Central memory CD4-positive, alpha-beta T cell (primary cell): ENCODE data around the gene NMRAL1.
A peak's percentile ranks its signal among the peaks of the same experiment; 100 is the strongest.

ENCODE experiments used
- DNase-seq: peaks from one replicate; pipeline ENCODE4 v3.0.0; 2022

NMRAL1 gene

DNA sequence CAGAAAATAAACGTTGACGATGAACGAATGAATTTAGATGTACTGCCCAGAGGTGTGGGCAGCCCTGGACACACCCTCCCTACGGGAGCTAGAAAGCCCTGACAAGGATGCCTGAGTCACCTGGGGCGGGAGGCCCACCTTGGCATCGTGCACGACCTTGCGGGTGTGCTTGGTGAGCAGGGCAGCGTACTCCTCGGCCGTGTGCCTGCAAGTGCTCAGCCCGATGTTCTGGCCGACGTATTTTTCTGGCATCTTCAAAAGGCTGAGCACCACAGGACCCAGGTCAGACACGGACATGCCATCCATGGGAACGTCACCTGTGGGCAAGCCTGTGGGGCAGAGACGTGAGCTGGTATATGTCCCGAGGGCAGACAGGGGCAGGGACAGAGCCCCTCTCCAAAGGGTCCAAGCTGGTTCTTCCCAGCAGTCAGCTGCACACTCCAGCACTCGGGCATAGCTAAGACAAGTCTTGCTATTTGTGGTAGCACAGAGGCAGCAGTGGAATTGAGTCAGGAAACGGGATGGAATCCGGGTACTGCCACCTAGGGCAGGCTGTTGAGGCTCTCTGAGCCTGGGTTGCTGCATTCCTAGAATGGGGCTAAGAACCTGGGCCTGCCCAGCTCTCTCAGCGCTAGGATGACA lies 10.8 kb downstream of the NMRAL1 start:
- DNase-seq, result no peak

DNA sequence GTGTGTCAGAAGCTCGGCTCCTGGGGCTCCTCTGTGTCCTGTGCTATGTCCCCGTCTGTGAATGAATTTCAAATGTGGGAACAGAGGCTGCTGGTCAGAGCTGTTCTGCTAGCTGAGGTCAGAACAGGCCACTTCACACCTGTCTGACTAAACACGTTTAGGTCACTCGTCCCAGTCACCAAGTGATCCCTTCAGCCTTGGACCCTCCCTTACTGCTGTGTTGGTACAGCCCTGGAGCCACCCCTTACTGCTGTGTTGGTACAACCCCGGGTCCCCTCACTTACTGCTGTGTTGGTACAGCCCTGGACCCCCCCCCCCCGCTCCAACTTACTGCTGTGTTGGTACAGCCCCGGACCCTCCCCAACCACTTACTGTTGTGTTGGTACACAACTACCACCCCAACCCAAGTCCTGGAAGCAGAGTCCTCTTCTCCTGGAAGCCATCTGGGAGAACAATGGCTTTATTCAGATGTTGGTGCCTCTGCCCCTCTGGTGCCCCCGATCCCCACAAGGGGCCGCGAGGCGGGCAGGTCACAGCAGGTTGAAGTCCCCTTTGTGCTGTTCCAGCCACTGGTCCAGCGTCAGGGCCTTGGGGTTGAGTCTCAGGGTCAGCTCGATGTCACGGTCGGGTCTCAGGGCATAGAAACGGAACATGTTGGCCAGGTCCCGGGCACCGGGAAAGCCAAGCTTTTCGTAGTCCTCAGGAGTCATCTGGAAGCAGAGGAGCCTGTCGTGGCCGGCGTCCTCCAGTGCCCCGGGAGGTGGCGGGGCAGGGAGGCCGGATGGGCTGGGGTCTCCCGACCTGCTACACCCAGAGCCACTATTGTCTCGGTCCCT lies 13.0 kb downstream of the NMRAL1 start:
- no peak for DNase-seq

DNA sequence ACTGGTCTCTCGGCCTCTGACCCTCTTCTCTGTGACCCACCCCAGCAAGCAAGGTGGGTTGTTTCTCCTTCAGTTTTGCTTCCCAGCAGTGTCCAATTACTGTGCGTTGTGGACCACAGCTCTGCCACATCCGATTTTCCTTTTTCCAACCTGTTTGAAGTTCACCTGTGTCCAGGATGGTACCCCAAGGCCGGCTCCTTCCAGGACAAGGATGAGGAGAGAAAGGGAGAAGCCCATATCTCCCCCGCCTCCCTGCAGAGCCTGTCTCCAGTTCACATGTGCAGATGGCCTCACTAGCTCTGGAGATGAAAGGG lies 13.5 kb downstream of the NMRAL1 start:
- no peak for DNase-seq

DNA sequence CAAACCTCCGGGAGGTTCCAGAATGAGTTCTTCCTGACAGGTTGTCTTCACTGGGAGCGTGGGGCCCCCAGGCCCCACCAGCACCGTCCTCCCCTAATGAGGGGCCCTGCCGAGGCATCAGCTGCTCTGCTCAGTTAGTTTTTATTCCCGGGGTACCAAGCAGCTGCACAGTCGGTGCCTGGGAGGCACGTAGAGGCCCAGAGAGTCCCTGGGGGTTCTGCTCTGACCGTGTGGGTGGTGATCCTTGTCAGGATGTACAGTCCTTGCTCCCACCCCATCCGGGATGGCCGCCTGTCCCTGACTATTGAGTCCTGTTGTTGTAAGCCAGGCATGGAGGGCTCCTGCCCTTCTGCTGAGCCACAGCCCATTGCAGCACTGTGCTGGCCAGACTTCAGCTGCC lies 18.5 kb downstream of the NMRAL1 start:
- DNase-seq, result no peak

DNA sequence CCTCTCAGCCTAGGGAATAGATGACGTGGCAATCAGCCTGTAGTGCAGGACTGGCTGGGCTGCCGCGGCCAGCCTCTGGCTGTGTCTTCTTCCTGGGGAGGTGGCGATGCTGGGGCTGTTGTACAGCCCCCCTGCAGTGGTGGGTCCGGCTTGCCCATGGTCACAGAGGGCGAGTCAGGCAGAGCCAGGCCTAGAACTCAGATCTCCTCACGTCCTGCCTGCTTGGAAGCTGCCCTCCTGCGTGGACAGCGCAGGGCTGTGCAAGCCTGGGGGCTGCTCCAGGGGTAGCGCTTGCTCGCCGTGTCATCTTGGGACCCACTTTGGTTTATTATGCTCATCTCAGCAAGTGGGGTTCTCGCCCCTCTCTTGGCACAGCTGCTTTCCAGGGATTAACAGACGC lies 19.3 kb downstream of the NMRAL1 start:
- DNase-seq, result no peak

DNA sequence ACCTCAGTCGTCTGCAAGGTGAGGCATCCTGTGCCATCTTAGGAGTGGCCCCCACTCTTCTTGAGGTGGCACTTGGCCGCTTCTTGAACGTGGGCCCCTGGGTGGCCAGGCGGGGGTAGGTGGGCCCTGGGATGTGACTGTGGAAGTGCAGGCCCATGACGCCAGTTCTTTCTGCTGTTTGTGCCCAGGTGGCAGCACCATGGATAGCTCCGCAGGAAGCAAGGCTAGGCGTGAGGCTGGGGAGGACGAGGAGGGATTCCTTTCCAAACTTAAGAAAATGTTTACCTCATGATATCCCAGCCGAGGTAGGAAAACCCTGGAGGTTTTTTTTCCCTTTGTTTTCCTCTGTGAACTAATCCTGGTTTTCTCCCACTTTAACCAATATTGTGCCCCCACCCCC lies 19.8 kb downstream of the NMRAL1 start:
- no peak for DNase-seq

DNA sequence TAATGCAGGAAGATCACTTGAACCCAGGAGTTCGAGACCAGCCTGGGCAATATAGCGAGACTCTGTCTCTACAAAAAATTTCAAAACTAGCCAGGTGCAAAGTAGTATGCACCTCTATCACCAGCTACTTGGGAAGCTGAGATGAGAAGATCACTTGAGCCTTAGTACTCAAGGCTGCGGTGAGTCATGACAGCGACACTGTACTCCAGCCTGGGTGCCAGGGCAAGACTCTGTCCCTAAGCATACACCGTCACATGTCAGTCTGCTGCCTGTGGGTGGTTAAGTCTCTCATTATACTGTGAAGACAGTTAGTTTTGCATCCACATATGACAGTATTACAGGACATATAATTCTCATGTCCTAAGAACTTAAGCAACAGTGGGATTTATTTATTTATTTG lies 21.8 kb downstream of the NMRAL1 start:
- DNase-seq, result no peak

DNA sequence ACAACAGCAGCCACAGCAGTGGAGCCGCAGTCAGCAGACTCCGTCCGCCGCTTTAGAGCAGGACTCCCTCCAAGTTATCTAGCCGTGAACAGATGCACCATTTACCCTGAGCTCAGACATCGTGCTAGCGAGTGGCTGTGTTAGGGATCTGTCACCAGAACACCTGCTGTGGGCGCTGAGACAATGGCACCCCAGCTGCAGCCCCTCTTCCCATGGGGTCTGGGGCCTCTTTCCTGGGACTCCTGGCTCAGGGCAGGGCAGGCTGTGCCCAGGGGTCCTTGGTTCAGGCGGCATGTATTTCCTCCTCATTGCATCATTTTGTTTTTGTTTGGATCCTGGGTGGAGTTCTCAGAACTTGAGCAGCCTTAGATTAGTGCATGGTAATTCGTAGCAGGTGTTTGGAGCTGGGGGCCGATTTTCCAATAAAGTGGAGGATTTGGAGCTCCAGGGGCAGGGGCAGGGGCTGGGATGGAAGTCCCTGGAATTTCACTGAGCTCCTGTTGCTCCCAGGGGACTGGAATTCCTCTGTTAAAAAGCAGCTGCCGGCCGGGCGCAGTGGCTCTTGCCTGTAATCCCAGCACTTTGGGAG lies 23.4 kb downstream of the NMRAL1 start:
- no peak for DNase-seq

DNA sequence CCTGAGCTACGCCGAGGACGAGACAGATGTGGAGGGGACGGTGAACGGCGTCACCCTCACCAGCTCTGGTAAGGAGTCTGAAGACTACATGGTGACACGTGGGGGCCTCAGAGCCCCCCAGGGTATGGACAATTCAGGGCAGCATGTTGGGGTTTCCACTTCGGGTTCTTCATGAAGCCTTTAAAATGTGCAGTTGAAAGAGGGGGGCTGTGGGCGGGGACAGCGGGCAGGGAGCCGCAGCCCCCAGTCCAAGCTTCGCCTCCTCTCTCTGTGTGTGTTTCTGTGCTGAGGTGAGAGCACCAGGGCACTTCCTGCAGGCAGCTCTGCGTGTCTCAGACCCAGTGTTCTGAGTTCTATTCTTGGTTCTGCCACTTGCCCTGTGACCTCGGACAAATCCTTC lies 24.0 kb downstream of the NMRAL1 start:
- no peak for DNase-seq

DNA sequence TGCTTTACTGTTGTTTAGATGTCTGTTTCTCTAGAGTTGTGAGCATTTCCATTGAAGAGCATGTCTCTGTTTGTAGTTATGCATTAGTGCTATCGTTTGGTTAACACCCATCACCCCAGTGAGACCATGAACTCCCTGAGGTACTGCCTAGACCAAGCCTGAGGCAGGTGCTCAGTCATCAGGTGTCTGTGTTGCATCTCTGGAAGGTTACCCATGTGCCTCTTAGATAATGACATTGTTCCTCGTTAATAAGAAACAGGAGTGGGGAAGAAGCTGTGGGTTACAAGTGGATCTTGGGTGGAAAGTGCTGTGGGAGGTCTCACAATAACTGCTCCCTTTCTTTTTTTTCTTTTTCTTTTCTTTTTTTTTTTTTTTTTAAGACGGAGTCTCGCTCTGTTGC lies 30.4 kb downstream of the NMRAL1 start:
- no peak for DNase-seq

DNA sequence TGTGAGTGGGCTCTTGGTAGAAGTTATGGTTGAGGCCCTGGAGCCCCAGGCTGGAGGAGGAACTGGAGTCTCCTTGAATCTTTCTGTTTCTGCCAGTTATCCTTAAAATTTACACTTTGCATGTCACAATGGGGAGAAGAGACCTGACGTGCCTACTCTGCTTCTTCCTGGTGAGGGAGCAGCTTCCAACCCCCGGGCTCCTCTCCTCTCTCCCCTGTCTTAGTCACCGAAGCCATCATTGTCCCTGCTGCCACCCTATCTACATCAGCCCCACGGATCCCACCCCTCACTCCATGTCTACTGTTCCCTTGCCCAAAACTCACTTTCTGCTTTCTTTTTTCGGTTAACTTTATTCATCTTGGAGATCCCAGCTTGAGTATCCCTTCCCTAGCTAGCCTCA lies 31.2 kb downstream of the NMRAL1 start:
- DNase-seq, result no peak

DNA sequence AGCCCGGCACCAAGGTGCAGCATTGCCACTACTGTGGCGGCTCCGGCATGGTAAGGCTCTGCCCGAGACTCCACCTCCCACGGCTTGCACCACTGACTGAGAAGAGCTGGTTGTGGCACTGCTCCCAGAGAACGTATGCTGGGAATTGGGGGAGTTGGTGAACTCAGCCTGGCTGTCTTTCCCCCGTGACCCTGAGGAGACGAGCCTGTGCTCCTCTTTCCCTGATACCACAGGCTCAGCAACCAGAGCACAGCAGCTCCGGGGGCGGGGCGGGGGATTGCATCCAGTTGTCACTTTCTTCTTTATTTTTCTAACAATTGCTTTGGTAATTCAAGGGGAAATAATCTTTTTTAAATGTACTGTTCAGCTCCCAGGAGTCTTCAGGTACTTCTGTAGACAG lies 32.1 kb downstream of the NMRAL1 start:
- DNase-seq, result no peak

DNA sequence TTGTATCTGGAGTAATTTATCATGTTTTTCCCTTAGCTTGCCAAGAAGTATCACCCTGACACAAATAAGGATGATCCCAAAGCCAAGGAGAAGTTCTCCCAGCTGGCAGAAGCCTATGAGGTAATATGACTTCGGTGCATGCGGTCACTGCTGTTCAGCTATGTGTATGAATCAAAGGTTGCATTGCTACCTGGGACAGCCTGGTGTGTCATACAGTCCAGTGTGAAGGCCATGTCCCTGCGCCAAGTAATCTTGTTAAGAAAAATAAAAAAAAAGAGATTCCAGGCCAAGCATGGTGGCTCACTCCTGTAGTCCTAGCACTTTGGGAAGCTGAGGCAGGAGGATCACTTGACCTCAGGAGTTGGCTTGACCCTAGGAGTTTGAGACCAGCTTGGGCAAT lies 37.1 kb downstream of the NMRAL1 start:
- DNase-seq, result no peak

DNA sequence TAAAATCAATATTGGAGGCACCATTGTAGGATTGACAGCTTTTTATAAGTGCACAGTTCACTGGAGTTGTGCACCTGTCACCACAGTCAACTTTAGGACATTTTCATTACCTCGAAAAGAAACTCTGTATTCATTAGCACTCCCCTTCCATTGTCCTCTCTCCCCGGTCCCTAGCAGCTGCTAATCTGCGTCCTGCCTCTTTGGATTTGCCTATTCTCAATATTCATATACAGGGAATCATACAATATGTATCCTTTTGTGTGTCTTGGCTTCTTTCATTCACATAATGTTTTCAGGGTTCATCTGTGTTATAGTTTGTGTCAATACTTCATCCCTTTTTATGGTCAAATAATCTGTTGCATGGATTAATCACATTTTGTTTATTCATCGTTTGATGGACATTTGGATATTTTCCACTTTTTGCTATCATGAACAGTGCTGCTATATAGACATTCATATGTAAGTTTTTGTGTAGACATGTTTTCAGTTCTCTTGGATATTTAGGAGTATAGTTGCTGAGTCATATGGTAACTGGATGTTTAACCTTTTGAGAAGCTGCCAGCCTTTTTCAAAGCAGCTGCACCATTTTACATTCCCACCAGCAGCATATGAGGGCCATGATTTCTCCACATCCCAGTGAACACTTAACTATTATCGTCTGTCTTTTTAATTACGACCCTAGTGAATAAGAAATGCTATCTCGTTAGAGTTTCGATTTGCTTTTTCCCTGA lies 38.9 kb downstream of the NMRAL1 start:
- DNase-seq, result no peak

DNA sequence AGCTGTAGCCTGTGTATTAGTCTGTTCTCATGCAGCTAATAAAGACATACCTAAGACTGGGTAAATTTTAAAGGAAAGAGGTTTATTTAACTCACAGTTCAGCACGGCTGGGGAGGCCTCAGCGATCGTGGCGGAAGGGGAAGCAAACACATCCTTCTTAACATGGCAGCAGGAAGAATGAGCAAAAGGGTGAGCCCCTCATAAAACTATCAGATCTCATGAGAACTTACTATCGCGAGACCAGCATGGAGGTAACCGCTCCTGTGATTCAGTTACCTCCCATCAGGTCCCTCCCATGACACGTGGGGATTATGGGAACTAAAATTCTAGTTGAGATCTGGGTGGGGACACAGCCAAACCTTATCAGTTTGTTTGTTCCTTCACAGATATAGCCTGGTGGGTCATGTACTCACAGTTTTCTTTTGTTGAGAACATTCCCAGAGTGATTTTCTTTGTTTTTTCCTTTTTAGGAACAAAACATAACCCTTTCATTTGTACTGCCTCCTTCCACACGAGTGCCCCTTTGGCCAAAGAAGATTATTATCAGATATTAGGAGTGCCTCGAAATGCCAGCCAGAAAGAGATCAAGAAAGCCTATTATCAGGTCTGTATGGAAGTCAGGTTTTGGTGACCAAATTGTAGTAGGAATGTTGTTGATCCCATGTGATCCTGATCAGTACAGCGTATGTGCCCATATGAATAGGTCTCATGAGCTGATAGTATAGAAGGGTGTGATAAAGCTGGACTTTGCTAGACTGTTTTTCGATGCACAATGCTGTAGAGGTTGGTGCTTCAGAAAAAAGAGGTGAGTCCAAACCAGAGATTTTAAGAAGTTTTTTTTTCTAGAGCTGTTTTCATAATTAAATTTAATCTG lies 40.3 kb downstream of the NMRAL1 start:
- no peak for DNase-seq

DNA sequence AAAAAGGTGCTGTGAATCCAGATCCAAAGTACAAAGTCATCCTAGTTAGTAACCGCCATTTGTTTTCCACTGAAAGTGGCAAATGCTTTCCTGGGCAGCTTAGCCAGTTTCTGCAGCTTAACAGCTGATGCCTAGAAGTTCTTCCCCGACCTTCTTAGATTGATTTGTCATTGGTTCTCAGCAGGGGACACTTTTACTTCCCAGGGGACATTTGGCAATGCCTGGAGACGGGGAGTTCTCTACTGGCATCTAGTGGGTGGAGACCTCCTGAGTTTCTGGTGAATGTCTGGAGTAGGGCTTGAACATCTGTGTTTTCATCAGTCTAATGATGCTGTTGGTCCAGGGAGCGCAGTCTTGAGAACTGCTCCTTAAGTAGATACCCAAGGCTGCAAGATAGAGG lies 41.2 kb downstream of the NMRAL1 start:
- no peak for DNase-seq

DNA sequence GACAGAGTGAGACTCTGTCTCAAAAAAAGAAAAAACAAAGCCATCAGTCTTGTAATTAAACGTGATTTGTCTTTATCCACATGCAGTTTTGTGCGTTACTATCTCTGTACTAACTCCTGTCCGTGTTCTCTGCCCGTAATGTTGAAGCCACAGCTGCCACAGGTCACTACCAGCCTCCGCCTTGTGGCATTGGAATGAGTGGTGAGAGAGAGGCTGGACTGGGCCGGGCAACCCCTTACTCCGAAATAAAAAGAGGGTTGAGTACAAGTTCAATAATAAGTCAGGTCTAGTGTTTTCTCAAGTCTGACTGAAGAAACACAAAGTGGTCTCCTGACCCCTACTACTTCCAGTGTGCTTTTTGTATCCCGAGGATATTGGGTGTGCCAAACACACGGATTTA lies 43.4 kb downstream of the NMRAL1 start:
- DNase-seq, result no peak

DNA sequence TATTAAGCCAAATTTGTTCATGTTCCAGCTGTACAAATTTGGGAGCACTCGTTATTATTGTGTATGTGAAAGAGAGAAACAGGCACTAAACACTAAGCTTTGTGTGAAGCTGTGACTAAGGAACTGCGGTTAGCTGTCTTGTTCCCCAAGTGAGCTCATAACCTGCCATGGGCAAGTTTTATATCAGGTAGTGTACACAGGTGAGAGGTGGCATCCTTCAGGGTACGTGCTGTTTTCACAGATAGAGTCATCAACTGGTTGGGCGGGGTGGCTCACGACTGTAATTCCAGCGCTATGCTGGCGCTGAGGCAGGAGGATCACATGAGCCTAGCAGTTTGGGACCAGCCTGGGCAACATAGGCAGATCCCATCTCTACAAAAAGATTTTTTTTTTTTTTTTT lies 45.9 kb downstream of the NMRAL1 start:
- no peak for DNase-seq

DNA sequence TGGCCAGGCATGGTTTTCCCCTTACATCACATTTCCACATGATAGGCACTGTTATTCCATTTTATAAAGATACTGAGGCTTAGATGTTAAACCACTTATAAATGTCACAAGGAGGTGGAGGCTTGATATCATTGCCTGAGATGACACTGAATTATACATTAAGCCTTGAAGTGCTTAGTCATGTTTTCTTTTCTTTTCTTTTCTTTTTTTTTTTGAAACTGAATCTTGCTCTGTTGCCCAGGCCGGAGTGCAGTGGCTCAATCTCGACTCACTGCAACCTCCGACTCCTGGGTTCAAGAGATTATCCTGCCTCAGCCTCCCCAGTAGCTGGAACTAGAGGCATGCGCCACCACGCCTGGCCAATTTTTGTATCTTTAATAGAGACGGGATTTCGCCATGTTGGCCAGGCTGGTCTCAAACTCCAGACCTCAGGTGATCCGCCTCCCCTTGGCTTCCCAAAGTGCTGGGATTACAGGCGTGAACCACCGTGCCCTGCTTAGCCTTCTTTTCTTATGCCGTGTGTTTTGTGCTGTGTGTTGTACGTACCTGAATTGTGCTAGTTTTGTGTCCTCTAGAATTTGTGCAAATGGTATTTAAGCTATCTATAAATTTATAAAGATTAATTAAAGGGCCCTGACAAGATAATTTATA lies 47.6 kb downstream of the NMRAL1 start:
- no peak for DNase-seq

DNA sequence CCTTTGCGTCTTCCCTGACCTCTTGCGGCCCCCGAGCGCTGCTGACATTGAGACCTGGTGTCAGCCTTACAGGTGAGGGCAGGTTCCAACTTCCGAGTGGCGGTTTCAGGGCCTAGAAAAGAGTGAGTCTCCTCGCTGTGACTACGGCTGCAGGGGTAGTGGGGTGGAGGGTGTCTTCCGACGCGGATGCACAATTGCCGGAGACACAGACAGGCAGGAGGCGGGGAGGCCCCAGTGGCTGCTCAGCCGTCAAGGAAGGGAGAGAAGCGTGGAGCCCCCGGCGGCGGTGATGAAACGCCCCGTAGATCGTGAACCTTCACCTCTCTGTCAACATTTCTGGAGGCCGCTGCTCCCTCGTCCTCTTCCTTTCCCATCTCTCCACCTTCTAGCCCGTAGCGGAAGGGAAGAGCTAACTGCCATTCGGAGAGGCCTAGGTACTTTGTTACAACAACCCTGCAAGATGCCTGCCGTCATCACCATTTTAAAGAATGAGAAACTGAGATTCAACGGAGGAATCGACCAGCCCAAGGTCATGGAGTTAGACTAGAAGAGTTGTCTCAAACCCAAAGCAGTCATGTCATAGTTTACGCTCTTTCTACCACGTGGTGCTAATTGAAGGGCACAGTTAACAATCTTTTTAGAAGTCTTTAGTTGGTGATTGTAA lies 48.3 kb downstream of the NMRAL1 start:
- DNase-seq, result no peak

DNA sequence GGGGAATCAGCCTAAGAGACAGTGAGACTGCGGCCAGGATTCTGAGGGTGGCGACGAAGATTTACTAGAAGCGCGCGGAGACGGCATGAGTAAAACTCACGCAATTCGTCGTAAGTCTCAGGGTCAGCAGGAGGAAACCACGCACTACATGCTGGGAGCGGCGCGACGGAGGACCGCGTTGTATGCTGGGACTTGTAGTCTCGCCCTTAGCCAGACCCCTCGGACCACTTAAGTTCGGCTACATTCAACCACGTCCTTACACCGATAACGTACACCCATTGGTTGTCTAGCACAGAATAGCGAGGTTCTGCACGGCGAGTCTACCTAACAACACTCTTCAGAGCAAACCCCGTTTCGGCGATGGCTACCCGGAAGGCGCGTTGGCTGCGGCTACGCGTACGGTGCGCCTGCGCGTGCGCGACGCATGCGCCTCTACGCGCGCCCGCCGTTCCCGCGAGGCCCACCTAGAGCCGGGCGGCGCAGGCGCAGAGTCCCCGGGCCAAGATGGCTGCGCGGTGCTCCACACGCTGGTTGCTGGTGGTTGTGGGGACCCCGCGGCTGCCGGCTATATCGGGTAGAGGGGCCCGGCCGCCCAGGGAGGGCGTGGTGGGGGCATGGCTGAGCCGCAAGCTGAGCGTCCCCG lies 48.9 kb downstream of the NMRAL1 start, which contains the start of gene DNAJA3:
DNAJA3 (plus strand) TSS at position 491 of the 643 bp plus-strand sequence; CDS start at position 505, 14 bp downstream.
- DNase-seq, result peak; percentile 94
